Activated CD4-positive, alpha-beta memory T cell treated with anti-CD3 and anti-CD28 coated beads, Interleukin-2, amount 10 ng/mL, durations not matched to agents 7 days and 5 days (primary cell): ENCODE results near the gene MAD1L1. TPM values are rescaled to one million over a fixed set of nuclear protein-coding genes. Genes with fewer than 3 reads are reported as not detected.

Source experiments
- CTCF ChIA-PET: fragments of 350-600 bp; sonication (Branson Sonifier 250); formaldehyde crosslinking; loops from one replicate; lab custom pipeline; 2021; ENCODE audit warnings: antibody characterized with exemption, inconsistent platforms; lab: Charles Lee
- POLR2A ChIA-PET: fragments of 350-600 bp; sonication (Branson Sonifier 250); formaldehyde crosslinking; loops from one replicate; lab custom pipeline; 2021; ENCODE audit warnings: antibody characterized with exemption; lab: Charles Lee
- DNase-seq: peaks from one replicate; pipeline ENCODE4 v3.0.0-alpha.2; 2020
- H3K27ac Mint-ChIP-seq: one replicate; pipeline ENCODE4 v1.8.0; 2021; ENCODE audit warnings: mild to moderate bottlenecking, mixed read lengths
- H3K27me3 Mint-ChIP-seq: one replicate; pipeline ENCODE4 v1.8.0; 2021; ENCODE audit warnings: mixed read lengths
- H3K36me3 Mint-ChIP-seq: one replicate; pipeline ENCODE4 v1.8.0; 2021; ENCODE audit warnings: low read depth, mixed read lengths
- H3K4me1 Mint-ChIP-seq: one replicate; pipeline ENCODE4 v1.8.0; 2021; ENCODE audit warnings: mixed read lengths
- H3K4me3 Mint-ChIP-seq: one replicate; pipeline ENCODE4 v1.8.0; 2021; ENCODE audit warnings: mild to moderate bottlenecking, mixed read lengths
- H3K9me3 Mint-ChIP-seq: one replicate; pipeline ENCODE4 v1.8.0; 2021; ENCODE audit warnings: mixed read lengths
- total RNA-seq, 2 experiments: library from RNA; stranded (reverse); gene quantifications; one replicate each; pipeline ENCODE4 v1.2.3, GENCODE V29; 2021

MAD1L1 gene
- total RNA-seq, 2 experiments from 2014 or later: 120 to 136 TPM

DNA sequence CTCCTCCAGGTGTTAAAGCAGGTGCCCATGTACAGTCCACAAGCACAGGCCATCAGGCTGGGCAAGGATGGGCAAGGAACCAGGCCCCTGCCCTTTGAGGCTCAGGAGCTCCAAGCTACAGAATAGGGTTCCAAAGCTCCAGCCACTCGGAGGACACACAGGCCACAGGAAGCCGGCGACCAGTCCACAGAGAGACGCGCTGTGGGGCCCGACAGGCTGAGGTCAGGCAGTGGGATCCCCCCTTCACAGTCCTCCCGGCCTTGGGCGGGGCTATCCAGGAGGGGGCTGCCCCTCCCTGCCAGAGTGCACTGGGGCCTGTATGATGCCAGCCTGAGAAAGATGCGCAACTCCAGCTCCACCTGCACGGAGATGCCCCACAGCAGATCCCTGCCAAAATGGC, 34.0 kb downstream of the MAD1L1 start:
- Mint-ChIP-seq H3K27ac (no peak overlapping the region), H3K36me3 (peaks cover 36% of the 10 kb centered on the region), H3K9me3 (peaks cover 2% of the 10 kb centered on the region), H3K27me3 (no peaks in the 10 kb centered on the region), H3K4me3 (no peak overlapping the region), H3K4me1 (no peaks in the 10 kb centered on the region)
- ChIA-PET POLR2A (no interaction called here), CTCF (no interaction called here)
- no peak for DNase-seq

DNA sequence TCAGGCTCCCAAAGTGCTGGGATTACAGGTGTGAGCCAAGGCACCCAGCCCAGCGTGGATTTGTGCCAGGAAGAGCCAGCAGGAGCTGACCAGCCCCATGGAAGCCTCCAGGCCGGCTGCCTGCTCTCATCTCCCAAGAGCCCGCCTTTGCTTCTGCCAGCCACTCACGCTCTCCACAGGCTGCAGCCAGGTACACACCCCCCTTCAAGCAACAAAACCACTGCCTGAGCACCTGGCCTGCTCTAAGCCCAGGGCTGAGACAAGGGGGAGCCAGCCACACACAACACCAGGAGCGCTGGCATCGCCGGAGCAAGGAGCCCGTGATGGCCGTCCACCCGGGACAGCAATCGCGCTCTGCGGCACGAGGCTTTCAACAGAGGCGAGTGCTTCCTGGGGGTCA, 34.5 kb downstream of the MAD1L1 start:
- Mint-ChIP-seq H3K4me3 (no peak overlapping the region), H3K9me3 (peaks cover 2% of the 10 kb centered on the region), H3K36me3 (peaks cover 38% of the 10 kb centered on the region), H3K27me3 (no peaks in the 10 kb centered on the region), H3K27ac (no peak overlapping the region), H3K4me1 (no peaks in the 10 kb centered on the region)
- ChIA-PET CTCF (no interaction called here), POLR2A (no interaction called here)
- no peak for DNase-seq

DNA sequence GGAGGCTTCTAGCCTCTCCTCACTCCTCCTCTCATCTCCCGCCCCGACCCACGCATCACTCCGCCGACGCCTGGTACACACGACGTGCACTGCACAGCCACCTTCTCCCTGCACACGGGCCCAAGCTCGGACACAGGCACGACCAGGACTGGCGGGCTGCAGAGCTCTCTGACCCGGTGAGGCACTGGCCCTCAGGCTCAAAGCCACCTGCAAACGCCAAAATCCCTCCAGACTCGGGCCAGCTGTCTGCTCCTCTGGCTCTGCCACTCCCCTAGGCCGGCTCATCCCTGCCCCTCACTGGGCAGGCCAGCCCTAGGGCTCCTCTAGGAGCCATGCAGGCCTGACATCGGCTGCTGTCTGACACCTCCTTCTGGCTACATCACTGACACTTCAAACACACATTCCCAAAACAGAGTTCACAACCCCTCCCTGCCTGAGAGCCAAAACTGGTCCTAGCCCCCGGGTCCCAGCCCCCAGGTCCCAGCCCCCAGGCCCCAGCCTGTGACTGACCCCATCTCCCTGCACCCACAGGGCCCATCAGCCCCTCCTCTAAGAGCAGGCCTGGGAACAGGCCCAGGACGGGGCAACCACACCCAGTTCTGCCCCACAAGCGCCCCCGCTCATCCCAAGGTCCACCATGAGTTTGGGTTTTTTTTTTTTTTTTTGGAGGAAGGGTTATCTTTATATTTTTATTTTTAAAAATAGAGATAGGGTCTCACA, 35.1 kb downstream of the MAD1L1 start:
- no peak for DNase-seq
- ChIA-PET POLR2A (no interaction called here), CTCF (no interaction called here)
- Mint-ChIP-seq H3K36me3 (peaks cover 43% of the 10 kb centered on the region), H3K27me3 (no peaks in the 10 kb centered on the region), H3K9me3 (peaks cover 2% of the 10 kb centered on the region), H3K4me3 (no peak overlapping the region), H3K4me1 (no peaks in the 10 kb centered on the region), H3K27ac (no peak overlapping the region)

DNA sequence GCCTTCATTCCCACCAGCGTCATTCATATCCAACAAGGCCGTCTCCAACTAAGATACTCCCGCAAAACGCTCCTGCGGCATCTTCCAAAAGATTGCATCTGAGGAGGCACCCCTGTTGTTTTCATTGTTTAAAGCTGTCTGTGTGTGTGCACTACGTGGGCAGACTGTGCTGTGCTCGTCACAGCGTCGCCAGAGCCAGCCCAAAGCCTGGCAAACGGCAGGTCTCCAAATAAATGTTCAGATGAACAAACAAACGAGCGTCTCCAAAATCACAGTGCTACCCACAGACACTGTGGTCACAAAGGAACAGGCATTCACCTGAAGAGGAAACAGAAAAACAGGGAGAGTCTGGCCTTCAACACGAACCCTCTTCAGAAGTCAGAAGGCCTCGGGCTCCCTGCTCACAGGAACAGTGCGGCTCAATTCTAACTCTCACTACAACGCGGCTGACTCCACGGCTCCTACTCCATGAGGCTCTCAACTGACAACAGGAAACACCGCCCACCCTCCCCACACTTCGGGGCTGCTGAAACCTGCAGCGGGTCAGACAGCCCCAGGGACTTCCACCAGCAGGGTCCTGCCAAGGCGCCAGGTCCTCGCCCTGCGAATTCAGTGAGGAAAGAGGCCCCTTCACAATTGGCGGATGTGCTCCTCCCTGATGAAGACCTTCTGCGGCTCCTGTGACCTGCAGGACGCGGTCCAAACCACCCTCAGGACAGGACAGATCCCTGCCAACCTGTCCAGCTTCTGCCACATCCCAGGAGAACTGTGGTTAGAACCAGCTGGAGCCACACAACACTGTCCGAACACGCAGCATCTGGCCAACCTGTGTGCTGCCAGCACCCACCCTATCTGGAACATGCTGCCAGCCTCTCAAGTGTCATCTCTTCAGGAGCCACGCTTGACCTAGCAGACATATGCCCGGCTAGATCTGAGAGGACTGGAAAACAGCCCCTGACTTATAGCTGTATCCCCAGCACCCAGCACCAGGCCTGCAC, 36.1 kb downstream of the MAD1L1 start:
- no peaks in the 10 kb centered on the region for H3K4me1 Mint-ChIP-seq
- POLR2A ChIA-PET: no interaction called here
- no peak for DNase-seq
- H3K27ac Mint-ChIP-seq: no peak overlapping the region
- CTCF ChIA-PET: no interaction called here
- peaks cover 45% of the 10 kb centered on the region for H3K36me3 Mint-ChIP-seq
- peaks cover 2% of the 10 kb centered on the region for H3K9me3 Mint-ChIP-seq
- no peaks in the 10 kb centered on the region for H3K27me3 Mint-ChIP-seq
- no peak overlapping the region for H3K4me3 Mint-ChIP-seq

DNA sequence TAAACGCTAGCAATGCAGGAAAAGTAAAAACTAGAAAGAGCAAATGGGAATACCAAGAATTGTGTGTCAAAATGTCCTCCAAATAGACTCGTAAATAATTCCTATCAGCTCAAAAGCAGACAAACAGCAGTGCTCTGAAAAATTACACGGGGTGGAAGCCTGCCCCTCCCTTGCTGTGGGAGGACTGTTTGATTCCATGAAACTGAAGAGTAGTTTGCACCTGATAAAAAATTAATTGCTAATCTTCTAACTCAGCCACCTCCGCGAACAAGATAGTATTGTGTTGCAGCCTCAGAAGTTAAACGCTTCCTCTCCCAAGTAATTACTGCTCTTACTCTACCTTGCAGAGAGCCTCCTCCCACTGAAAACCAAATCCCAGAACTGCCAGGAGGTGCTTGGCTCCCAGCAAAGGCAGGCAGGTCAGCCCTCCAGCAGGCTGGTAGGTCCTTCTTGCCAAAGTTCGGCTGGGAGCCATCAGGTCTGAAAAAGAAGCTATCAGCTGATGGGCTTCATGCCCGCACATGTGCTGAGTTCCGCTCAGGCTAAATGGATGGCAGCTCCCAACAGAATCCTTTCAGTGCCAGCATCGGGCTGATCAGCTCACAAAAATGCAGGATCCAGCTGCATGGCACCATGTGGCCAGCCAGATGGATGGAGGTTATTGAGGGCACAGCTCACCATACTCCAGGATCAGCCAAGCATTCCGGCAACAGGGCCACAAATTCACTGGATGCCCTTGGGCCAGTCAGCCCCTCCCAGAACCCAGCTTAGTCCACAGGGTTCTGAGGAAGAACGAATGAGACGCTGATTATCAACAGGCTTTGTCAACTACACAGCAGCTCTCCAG, 37.1 kb downstream of the MAD1L1 start:
- no peak for DNase-seq
- H3K36me3 Mint-ChIP-seq: peaks cover 47% of the 10 kb centered on the region
- no peak overlapping the region for H3K4me3 Mint-ChIP-seq
- no peaks in the 10 kb centered on the region for H3K4me1 Mint-ChIP-seq
- ChIA-PET CTCF (interaction anchor here (0.8 to 1.5 kb wide), 7 partner anchors 8 to 401 kb away, joined by 3 to 6 read pairs (median 4); no protein-coding TSS in a partner anchor), POLR2A (interaction anchor here (0.8 to 0.9 kb wide), 2 partner anchors 76 to 158 kb away, joined by 3 read pairs; no protein-coding TSS in a partner anchor)
- peaks cover 2% of the 10 kb centered on the region for H3K9me3 Mint-ChIP-seq
- no peak overlapping the region for H3K27ac Mint-ChIP-seq
- H3K27me3 Mint-ChIP-seq: no peaks in the 10 kb centered on the region

DNA sequence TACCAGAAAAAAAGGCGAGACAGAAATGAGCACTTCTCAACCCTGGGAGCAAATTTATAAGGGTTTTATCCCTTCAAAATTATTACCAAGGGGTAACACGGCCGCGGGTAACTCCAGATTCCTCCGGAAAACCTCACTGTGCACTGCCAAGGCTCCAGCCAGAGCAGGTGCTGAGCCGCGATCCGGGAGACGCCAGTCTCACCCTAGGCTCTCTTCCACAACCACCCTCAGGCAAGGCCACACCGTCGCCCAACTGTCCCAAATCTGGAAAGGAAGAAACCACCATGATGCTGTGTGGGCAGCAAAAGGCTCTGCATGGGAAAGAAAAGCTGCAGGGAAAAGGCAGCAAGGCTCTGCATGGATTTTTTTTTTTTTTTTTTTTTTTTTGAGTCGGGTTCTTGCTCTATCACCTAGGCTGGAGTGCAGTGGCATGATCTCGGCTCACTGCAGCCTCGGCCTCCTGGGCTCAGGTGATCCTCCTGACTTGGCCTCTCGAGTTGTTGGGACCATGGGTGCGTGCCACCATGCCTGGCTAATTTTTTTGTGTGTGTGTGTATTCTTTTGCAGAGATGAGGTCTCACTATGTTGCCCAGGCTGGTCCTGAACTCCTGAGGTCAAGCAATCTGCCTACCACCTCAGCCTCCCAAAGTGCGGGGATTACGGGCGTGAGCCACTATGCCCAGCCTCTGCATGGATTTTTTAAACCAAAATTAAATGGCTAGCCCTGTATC, 39.0 kb downstream of the MAD1L1 start:
- Mint-ChIP-seq H3K4me1 (no peaks in the 10 kb centered on the region), H3K27me3 (no peaks in the 10 kb centered on the region), H3K4me3 (no peak overlapping the region), H3K36me3 (peaks cover 46% of the 10 kb centered on the region), H3K9me3 (peaks cover 2% of the 10 kb centered on the region), H3K27ac (no peak overlapping the region)
- ChIA-PET POLR2A (no interaction called here), CTCF (no interaction called here)
- DNase-seq: no peak

DNA sequence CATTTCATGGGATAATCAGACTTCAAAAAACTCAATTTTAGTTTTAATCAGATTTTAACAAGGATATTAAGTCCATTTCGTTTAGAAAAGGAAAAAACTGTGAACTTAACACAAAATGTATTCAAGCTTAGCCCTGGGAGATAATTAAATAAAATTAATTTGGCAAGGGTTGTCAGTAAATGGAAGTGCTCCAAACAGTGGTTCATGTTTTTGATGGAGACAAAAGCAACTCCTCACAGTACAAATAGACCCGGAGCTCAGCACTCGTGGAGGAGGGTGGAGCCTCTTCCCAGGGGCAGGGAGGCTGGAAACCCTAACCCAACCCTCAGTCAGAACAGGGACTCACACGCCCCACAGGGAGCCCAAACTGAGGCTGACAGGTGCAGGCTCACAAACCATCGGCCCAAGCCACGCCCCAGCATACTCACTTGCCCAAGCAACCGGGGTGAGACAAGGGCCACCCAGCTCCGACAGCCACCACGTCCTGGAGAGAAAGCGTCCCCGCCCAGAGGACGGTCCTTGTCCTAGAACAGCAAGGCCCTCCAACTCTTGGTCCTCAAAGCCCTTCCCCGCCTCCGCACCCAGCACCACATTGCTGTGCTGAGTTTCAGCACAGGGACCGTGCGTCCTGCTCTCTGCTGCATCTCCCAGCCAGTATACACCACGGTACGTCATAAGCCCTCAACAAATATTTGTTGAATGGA, 39.8 kb downstream of the MAD1L1 start:
- Mint-ChIP-seq H3K27me3 (no peaks in the 10 kb centered on the region), H3K36me3 (peaks cover 48% of the 10 kb centered on the region), H3K4me1 (no peaks in the 10 kb centered on the region), H3K9me3 (peaks cover 2% of the 10 kb centered on the region), H3K4me3 (no peak overlapping the region), H3K27ac (no peak overlapping the region)
- CTCF ChIA-PET: no interaction called here
- POLR2A ChIA-PET: no interaction called here
- no peak for DNase-seq

DNA sequence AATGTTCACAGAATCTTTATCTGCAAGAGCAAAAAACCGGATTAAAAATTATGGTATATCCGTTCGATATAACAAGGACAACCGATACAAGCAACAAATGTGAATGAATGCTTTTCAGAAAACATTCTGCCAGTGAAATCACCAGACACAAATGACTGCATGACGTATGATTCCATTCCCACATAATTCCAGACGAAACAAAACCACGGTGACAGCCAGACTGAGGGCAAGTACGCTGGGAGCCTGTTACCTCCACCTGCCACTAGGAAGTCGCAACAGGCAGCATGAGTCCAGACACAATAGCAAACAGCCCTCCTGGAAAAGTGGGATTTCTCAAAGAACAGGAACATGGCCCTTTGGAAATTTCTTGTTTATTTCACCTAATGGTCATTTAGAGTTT, 41.7 kb downstream of the MAD1L1 start:
- peaks cover 32% of the 10 kb centered on the region for H3K36me3 Mint-ChIP-seq
- H3K4me1 Mint-ChIP-seq: no peaks in the 10 kb centered on the region
- ChIA-PET POLR2A (no interaction called here), CTCF (interaction anchor here (0.6 kb wide), 1 partner anchor 139 kb away, joined by 3 read pairs; no protein-coding TSS in a partner anchor)
- H3K27ac Mint-ChIP-seq: no peak overlapping the region
- peaks cover 2% of the 10 kb centered on the region for H3K9me3 Mint-ChIP-seq
- H3K27me3 Mint-ChIP-seq: no peaks in the 10 kb centered on the region
- no peak overlapping the region for H3K4me3 Mint-ChIP-seq
- no peak for DNase-seq

DNA sequence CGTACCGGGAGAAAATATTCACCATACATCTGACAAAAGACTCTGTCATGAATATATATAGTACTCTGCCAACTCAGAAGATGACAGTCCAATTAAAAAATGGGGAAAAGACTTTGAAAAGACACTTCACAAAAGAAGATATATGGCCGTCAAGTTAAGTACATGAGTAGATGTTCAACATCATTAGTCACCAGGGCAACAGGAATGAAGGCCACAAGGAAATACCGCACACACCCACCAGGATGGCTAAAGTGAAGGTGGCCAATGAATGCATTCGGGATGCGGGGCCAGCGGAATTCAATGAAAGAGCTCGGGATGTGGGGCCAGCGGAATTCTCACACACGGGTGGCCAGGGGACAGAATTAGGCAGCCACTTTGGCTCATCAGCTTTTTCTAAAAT, 42.2 kb downstream of the MAD1L1 start:
- Mint-ChIP-seq H3K4me3 (no peak overlapping the region), H3K4me1 (no peaks in the 10 kb centered on the region), H3K9me3 (peaks cover 2% of the 10 kb centered on the region), H3K27ac (no peak overlapping the region), H3K27me3 (no peaks in the 10 kb centered on the region), H3K36me3 (peaks cover 28% of the 10 kb centered on the region)
- ChIA-PET CTCF (interaction anchor here (0.6 kb wide), 1 partner anchor 139 kb away, joined by 3 read pairs; no protein-coding TSS in a partner anchor), POLR2A (no interaction called here)
- no peak for DNase-seq

DNA sequence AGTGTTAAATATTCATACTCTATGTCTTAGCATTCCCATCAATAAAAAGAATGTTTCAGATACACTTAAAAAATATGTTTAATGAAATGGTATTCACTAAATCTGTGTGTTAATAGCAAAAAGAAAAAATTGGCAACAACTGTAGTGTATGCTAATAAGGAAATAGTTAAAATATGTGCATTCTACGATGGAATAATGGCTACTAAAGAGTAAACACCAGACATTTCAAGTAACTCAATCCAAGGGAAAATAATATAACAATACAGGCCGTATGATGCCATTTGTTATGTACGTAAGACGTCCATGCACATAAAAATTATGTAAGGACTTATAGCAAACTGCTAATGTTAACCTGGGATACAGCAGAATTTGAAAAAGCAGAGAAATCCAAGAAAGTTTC, 46.6 kb downstream of the MAD1L1 start:
- no peak overlapping the region for H3K4me3 Mint-ChIP-seq
- ChIA-PET POLR2A (no interaction called here), CTCF (no interaction called here)
- H3K9me3 Mint-ChIP-seq: no peaks in the 10 kb centered on the region
- no peak for DNase-seq
- H3K27me3 Mint-ChIP-seq: no peaks in the 10 kb centered on the region
- H3K36me3 Mint-ChIP-seq: peaks cover 20% of the 10 kb centered on the region
- H3K4me1 Mint-ChIP-seq: peaks cover 2% of the 10 kb centered on the region
- H3K27ac Mint-ChIP-seq: no peak overlapping the region

DNA sequence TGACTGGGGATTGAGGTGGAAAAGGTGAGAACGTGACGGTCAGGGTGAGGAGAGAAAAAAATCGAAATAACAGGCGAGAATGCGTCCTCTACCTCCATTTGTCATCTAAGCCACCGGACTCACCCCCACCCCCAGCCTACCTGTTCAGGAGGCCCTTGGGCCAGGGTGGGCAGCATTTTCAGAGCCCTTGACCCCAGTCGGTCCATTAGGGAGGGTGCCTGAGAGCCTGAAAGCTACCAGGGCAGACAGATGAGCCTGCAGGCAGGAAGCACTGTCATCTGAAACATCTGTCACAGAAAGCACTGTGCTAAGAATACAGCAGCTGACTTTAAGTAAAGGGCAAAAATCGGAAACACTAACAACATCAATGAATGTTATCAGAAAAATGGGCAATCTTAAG, 47.0 kb downstream of the MAD1L1 start:
- no peak overlapping the region for H3K27ac Mint-ChIP-seq
- peaks cover 20% of the 10 kb centered on the region for H3K36me3 Mint-ChIP-seq
- no peaks in the 10 kb centered on the region for H3K27me3 Mint-ChIP-seq
- H3K9me3 Mint-ChIP-seq: no peaks in the 10 kb centered on the region
- ChIA-PET POLR2A (no interaction called here), CTCF (no interaction called here)
- peaks cover 2% of the 10 kb centered on the region for H3K4me1 Mint-ChIP-seq
- no peak for DNase-seq
- no peak overlapping the region for H3K4me3 Mint-ChIP-seq

DNA sequence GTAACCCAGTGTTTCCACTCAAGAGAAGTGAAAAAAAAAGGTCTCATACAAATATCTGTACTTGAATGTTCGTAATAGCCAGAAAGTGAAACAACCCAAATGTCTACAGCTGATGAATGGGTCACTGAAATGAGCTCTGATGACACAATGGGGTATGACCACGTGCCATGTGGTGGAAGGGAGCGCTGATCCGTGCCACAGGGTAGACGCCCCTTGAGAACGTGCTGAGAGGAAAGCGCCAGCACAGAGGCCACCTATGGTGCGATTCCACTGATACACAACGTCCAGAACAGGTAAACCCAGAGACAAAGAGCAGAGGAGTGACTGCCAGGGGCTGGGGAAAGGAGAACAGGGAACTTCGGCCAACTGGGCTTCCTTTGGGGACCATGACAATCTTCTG, 50.3 kb downstream of the MAD1L1 start:
- Mint-ChIP-seq H3K27ac (no peak overlapping the region), H3K9me3 (no peaks in the 10 kb centered on the region), H3K27me3 (no peaks in the 10 kb centered on the region), H3K36me3 (peaks cover 8% of the 10 kb centered on the region), H3K4me1 (peaks cover 2% of the 10 kb centered on the region), H3K4me3 (no peak overlapping the region)
- DNase-seq: no peak
- POLR2A ChIA-PET: no interaction called here
- CTCF ChIA-PET: interaction anchor here (0.6 kb wide), 1 partner anchor 772 kb away, joined by 3 read pairs; no protein-coding TSS in a partner anchor
